ENCODE results near the gene FXYD2. TPM values are rescaled to one million over a fixed set of nuclear protein-coding genes. Genes with fewer than 3 reads are reported as not detected.

FXYD2 gene
- total and polyA plus RNA-seq, 2 of the 13 experiments (the other 11 are each of a cell fraction or from before 2014, with no cell fraction given) = 45.9 to 106 TPM

DNA sequence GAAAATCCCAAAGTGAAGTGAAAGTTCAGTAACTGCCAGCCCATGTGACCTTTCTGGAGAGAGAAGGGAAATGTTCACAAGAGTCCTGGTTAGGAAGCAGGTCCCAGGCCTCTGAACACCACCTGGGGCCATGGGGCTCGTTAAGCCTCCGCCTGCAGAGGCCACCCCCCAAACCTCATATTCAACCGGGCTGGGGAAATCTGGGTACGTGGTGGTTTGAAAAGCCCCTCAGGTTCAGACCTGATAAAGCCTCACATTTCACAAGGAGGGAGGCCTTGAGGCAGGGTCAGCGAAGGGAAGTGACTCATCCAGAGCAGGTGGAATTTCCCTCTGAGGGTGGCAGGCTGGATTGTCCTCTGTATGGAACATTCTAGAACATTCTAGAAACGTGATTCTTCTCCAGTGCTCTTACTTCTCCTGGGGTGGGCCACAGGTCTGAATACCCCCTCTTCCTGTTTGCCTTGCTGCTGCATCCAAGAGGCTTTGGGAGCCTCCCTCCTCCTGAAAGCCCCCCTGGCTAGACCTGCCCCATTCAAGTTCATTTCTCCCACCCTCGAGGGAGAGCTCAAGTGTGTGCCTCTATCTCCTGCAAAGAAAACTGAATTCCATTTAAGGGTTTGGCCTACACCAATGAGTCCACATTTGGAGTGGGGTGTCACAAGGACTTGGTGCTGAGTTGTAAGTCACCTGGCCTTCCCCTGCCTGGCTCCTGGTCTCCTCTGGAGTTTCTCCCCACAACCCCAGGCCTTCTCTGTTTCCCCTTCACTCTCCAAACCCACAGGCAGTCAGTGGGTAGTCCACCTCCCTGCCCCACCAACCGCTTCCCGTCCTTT lies 6.3 kb downstream of the FXYD2 start:
- peaks cover 80% of the 10 kb centered on the region for H3K4me1 ChIP-seq (ENCODE audit: insufficient read depth, low read length)
- in situ Hi-C loops (cut with HindIII; ENCODE audit: extremely low pct_ligation_motif_present, low pct_unique_long_range_greater_than_20kb) (no loop called here), intact Hi-C loops (cut with micrococcal nuclease; ENCODE audit: unreplicated experiment) (no loop called here)
- 46% methylated on average over 9 of the region's 9 CpGs for WGBS (ENCODE audit: low lambda C conversion rate)
- H3K27me3 ChIP-seq (ENCODE audit: control insufficient read depth in 1 of 2, insufficient read depth in 2 of 2, low read length in 2 of 2) = peaks cover 0 to 5% of the 10 kb centered on the region in 2 experiments; a peak in 1 of 5 replicates
- H2AFZ ChIP-seq (ENCODE audit: low read length) = no peak overlapping the region
- H3K79me2 ChIP-seq (ENCODE audit: insufficient read depth, low read length) = peaks cover 5% of the 10 kb centered on the region
- no peak overlapping the region for H3K27ac ChIP-seq (ENCODE audit: extremely low read length, insufficient read depth, low read length)
- ATAC-seq = no peak; the same call in 2 of the 3 replicates
- CTCF ChIA-PET (ENCODE audit: low intra/inter-chr PET ratio, low total read pairs) = interaction anchor here (1.1 to 3.9 kb wide), 9 partner anchors 10 to 392 kb away, joined by 3 to 42 read pairs (median 6); no protein-coding TSS in a partner anchor
- POLR2A ChIA-PET = interaction anchor here (0.9 kb wide), 1 partner anchor 11 kb away, joined by 3 read pairs; no protein-coding TSS in a partner anchor
- FAIRE-seq = no peak
- BruUV-seq (replicated peaks) = no TSS peak
- no peak for DNase-seq (ENCODE audit: low spot score)
- no peaks in the 10 kb centered on the region for H3K9me3 ChIP-seq (ENCODE audit: low read length)
- peaks cover 3% of the 10 kb centered on the region; the same call in 1 of the 2 replicates for H4K20me1 ChIP-seq (ENCODE audit: insufficient read depth, low read length)
- H3K4me3 ChIP-seq (replicated peaks in 1 of 3; ENCODE audit: insufficient read depth in 1 of 3, low read depth in 2 of 3, low read length in 3 of 3) = no peak overlapping the region
- H3K4me2 ChIP-seq (ENCODE audit: low read depth, low read length) = 0 out of 2 replicates have a peak overlapping the region, but pooled peaks have one; percentile 90
- no peak overlapping the region for H3K9ac ChIP-seq (ENCODE audit: insufficient read depth, low read depth, low read length)
- H3K36me3 ChIP-seq (replicated peaks in 1 of 2; ENCODE audit: control insufficient read depth in 1 of 2, insufficient read depth in 2 of 2, low read length in 2 of 2) = no peaks in the 10 kb centered on the region
- peak in 1 of 2 experiments; percentile 66; a peak in 1 of 4 replicates for TF ChIP-seq EP300 (IDR thresholded peaks at IDR 0.05; ENCODE audit: low read depth in 2 of 2, low read length in 2 of 2)
- no peak for TF ChIP-seq EP300 (CRISPR knock-in tag; IDR thresholded peaks at IDR 0.05; ENCODE audit: borderline replicate concordance)
- TF ChIP-seq, protein P1, sequence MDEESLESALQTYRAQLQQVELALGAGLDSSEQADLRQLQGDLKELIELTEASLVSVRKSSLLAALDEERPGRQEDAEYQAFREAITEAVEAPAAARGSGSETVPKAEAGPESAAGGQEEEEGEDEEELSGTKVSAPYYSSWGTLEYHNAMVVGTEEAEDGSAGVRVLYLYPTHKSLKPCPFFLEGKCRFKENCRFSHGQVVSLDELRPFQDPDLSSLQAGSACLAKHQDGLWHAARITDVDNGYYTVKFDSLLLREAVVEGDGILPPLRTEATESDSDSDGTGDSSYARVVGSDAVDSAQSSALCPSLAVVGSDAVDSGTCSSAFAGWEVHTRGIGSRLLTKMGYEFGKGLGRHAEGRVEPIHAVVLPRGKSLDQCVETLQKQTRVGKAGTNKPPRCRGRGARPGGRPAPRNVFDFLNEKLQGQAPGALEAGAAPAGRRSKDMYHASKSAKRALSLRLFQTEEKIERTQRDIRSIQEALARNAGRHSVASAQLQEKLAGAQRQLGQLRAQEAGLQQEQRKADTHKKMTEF (CRISPR knock-in tag; IDR thresholded peaks at IDR 0.05) = no peak
- no peak for TF ChIP-seq GZF1 (CRISPR knock-in tag; IDR thresholded peaks at IDR 0.05)
- no peak for TF ChIP-seq ATF7-NPFF (CRISPR knock-in tag; IDR thresholded peaks at IDR 0.05; ENCODE audit: low read depth)
- TF ChIP-seq RXRB (CRISPR knock-in tag; IDR thresholded peaks at IDR 0.05; ENCODE audit: borderline replicate concordance) = no peak
- TF ChIP-seq HNRNPH1 (optimal IDR thresholded peaks at IDR 0.05; ENCODE audit: low read depth, low read length) = peak; percentile 21
- TF ChIP-seq KDM4B (CRISPR knock-in tag; IDR thresholded peaks at IDR 0.05) = no peak
- TF ChIP-seq ARNT (IDR thresholded peaks at IDR 0.05) = no peak
- no peak for TF ChIP-seq ZNF607 (CRISPR knock-in tag; IDR thresholded peaks at IDR 0.05; ENCODE audit: borderline replicate concordance)
- TF ChIP-seq, protein P2, sequence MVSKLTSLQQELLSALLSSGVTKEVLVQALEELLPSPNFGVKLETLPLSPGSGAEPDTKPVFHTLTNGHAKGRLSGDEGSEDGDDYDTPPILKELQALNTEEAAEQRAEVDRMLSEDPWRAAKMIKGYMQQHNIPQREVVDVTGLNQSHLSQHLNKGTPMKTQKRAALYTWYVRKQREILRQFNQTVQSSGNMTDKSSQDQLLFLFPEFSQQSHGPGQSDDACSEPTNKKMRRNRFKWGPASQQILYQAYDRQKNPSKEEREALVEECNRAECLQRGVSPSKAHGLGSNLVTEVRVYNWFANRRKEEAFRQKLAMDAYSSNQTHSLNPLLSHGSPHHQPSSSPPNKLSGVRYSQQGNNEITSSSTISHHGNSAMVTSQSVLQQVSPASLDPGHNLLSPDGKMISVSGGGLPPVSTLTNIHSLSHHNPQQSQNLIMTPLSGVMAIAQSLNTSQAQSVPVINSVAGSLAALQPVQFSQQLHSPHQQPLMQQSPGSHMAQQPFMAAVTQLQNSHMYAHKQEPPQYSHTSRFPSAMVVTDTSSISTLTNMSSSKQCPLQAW (CRISPR knock-in tag; IDR thresholded peaks at IDR 0.05) = 0 out of 2 replicates have a peak, but pooled peaks have one; percentile 5
- no peak for TF ChIP-seq ETV5 (CRISPR knock-in tag; IDR thresholded peaks at IDR 0.05; ENCODE audit: borderline replicate concordance)
- TF ChIP-seq SMARCC2 (IDR thresholded peaks at IDR 0.05) = no peak
- TF ChIP-seq TBP (CRISPR knock-in tag; IDR thresholded peaks at IDR 0.05) = no peak
- no peak for TF ChIP-seq PITX1 (CRISPR knock-in tag; IDR thresholded peaks at IDR 0.05)
- TF ChIP-seq, protein P3, sequence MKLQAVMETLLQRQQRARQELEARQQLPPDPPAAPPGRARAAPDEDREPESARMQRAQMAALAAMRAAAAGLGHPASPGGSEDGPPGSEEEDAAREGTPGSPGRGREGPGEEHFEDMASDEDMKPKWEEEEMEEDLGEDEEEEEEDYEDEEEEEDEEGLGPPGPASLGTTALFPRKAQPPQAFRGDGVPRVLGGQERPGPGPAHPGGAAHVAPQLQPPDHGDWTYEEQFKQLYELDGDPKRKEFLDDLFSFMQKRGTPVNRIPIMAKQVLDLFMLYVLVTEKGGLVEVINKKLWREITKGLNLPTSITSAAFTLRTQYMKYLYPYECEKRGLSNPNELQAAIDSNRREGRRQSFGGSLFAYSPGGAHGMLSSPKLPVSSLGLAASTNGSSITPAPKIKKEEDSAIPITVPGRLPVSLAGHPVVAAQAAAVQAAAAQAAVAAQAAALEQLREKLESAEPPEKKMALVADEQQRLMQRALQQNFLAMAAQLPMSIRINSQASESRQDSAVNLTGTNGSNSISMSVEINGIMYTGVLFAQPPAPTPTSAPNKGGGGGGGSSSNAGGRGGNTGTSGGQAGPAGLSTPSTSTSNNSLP (IDR thresholded peaks at IDR 0.05; ENCODE audit: low read depth, low read length) = no peak
- TF ChIP-seq KAT2B (IDR thresholded peaks at IDR 0.05; ENCODE audit: borderline replicate concordance, low read depth, low read length) = no peak
- no peak for TF ChIP-seq ZFP36L2 (CRISPR knock-in tag; IDR thresholded peaks at IDR 0.05)

Data from HepG2 (cell line).